Fibroblast of lung (primary cell): ENCODE results near the gene IL34.

Experiments used
- EZH2 ChIP-seq: IDR thresholded peaks from 2 replicates; pipeline ENCODE4 v1.5.1; 2012; ENCODE audit warnings: low read length, control low read depth, mild to moderate bottlenecking; ENCODE audit errors: missing control alignments
- TF ChIP-seq, protein P1 (sequence below), 2 donors: IDR thresholded peaks in 1 of 2; conservative IDR thresholded peaks in 1 of 2; 1 replicate in 1 of 2; 2 replicates in 1 of 2; pipeline ENCODE4 v1.5.1; 2011 to 2012; ENCODE audit warnings: low read length in 2 of 2, control low read depth in 1 of 2, inconsistent platforms in 1 of 2, low read depth in 1 of 2, mild to moderate bottlenecking in 1 of 2

- TF ChIP-seq, protein P1, sequence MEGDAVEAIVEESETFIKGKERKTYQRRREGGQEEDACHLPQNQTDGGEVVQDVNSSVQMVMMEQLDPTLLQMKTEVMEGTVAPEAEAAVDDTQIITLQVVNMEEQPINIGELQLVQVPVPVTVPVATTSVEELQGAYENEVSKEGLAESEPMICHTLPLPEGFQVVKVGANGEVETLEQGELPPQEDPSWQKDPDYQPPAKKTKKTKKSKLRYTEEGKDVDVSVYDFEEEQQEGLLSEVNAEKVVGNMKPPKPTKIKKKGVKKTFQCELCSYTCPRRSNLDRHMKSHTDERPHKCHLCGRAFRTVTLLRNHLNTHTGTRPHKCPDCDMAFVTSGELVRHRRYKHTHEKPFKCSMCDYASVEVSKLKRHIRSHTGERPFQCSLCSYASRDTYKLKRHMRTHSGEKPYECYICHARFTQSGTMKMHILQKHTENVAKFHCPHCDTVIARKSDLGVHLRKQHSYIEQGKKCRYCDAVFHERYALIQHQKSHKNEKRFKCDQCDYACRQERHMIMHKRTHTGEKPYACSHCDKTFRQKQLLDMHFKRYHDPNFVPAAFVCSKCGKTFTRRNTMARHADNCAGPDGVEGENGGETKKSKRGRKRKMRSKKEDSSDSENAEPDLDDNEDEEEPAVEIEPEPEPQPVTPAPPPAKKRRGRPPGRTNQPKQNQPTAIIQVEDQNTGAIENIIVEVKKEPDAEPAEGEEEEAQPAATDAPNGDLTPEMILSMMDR (conservative IDR thresholded peaks at IDR 0.05 in 1 of 2, IDR thresholded peaks at IDR 0.05 in 1 of 2; ENCODE audit: low read depth in 1 of 2, low read length in 2 of 2): no peak
- TF ChIP-seq EZH2: no peak
Observed at GRCh38 chr16:70653406-70653805, 7.0 kb downstream of the IL34 start.
